SK-N-SH treated with all-trans-retinoic acid at 6 μM for 48 hours (cell line): Measurements from ENCODE around the gene ADH1A.

Source experiments
- ATAC-seq: fragments of 200-7000 bp; cut with Tn5 transposase; 3 replicates; pipeline ENCODE4 v1.9.1; 2020; ENCODE audit warnings: mild to moderate bottlenecking, moderate library complexity
- ARNTL ChIP-seq: fragments of 450-650 bp; formaldehyde crosslinking; IDR thresholded peaks from 2 replicates; pipeline ENCODE4 v1.5.0; 2020; ENCODE audit warnings: low read depth, mild to moderate bottlenecking, moderate library complexity, borderline replicate concordance
- BACH2 ChIP-seq: fragments of 250-450 bp; sonication (Bioruptor Pico); IDR thresholded peaks from 2 replicates; pipeline ENCODE4 v1.9.0; 2021; ENCODE audit warnings: mild to moderate bottlenecking, borderline replicate concordance
- CSDC2 ChIP-seq: fragments of 250-450 bp; sonication (Bioruptor Pico); IDR thresholded peaks from 2 replicates; pipeline ENCODE4 v1.5.0; 2020; ENCODE audit warnings: mild to moderate bottlenecking, moderate library complexity
- GLIS3 ChIP-seq: fragments of 250-450 bp; sonication (Bioruptor Pico); IDR thresholded peaks from 2 replicates; pipeline ENCODE4 v1.5.0; 2020; ENCODE audit warnings: mild to moderate bottlenecking, moderate library complexity
- ISL1 ChIP-seq: fragments of 250-450 bp; sonication (Bioruptor Pico); IDR thresholded peaks from 2 replicates; pipeline ENCODE4 v2.1.2; 2022; ENCODE audit warnings: mild to moderate bottlenecking, moderate library complexity
- OSR1 ChIP-seq: fragments of 250-450 bp; sonication (Bioruptor Pico); IDR thresholded peaks from 2 replicates; pipeline ENCODE4 v1.8.0; 2022; ENCODE audit warnings: moderate library complexity, mild to moderate bottlenecking, inconsistent platforms
- PPARA ChIP-seq: fragments of 250-450 bp; sonication (Bioruptor Pico); IDR thresholded peaks from 2 replicates; pipeline ENCODE4 v1.5.0; 2020; ENCODE audit warnings: mild to moderate bottlenecking, borderline replicate concordance
- RARB ChIP-seq: fragments of 250-450 bp; sonication (Bioruptor Pico); IDR thresholded peaks from 2 replicates; pipeline ENCODE4 v1.8.0; 2021; ENCODE audit warnings: mild to moderate bottlenecking, moderate library complexity
- SNAI2 ChIP-seq: fragments of 250-450 bp; sonication (Bioruptor Pico); IDR thresholded peaks from 2 replicates; pipeline ENCODE4 v1.5.0; 2020; ENCODE audit warnings: mild to moderate bottlenecking, moderate library complexity
- TCF4 ChIP-seq: fragments of 250-450 bp; sonication (Bioruptor Pico); IDR thresholded peaks from 2 replicates; pipeline ENCODE4 v1.8.0; 2021; ENCODE audit warnings: mild to moderate bottlenecking, moderate library complexity, borderline replicate concordance
- TOX ChIP-seq: fragments of 250-450 bp; sonication (Bioruptor Pico); IDR thresholded peaks from 2 replicates; pipeline ENCODE4 v1.8.0; 2021; ENCODE audit warnings: mild to moderate bottlenecking, moderate library complexity, borderline replicate concordance
- ZC3H10 ChIP-seq: fragments of 250-450 bp; sonication (Bioruptor Pico); IDR thresholded peaks from 2 replicates; pipeline ENCODE4 v1.5.1; 2021; ENCODE audit warnings: mild to moderate bottlenecking, moderate library complexity
- ZFP3 ChIP-seq: fragments of 250-450 bp; sonication (Bioruptor Pico); IDR thresholded peaks from 2 replicates; pipeline ENCODE4 v1.5.0; 2020; ENCODE audit warnings: mild to moderate bottlenecking, moderate library complexity
- ZNF565 ChIP-seq: fragments of 450-650 bp; formaldehyde crosslinking; conservative IDR thresholded peaks from 2 replicates; pipeline ENCODE4 v1.5.0; 2020; ENCODE audit warnings: low read depth, mild to moderate bottlenecking, moderate library complexity
- ZNF70 ChIP-seq: fragments of 450-650 bp; formaldehyde crosslinking; IDR thresholded peaks from 2 replicates; pipeline ENCODE4 v1.5.0; 2020; ENCODE audit warnings: mild to moderate bottlenecking, moderate library complexity
- ZNF8 ChIP-seq: fragments of 450-650 bp; formaldehyde crosslinking; IDR thresholded peaks from 2 replicates; pipeline ENCODE4 v1.5.0; 2020; ENCODE audit warnings: mild to moderate bottlenecking, moderate library complexity
- TF ChIP-seq, protein P1 (sequence below): fragments of 250-450 bp; sonication (Bioruptor Pico); IDR thresholded peaks from 2 replicates; pipeline ENCODE4 v1.8.0; 2021; ENCODE audit warnings: low read depth, mild to moderate bottlenecking, moderate library complexity, borderline replicate concordance
- TF ChIP-seq, protein P2 (sequence below): fragments of 250-450 bp; sonication (Bioruptor Pico); IDR thresholded peaks from 2 replicates; pipeline ENCODE4 v1.8.0; 2020; ENCODE audit warnings: mild to moderate bottlenecking, moderate library complexity, borderline replicate concordance
- TF ChIP-seq, protein P3 (sequence below): fragments of 250-450 bp; sonication (Bioruptor Pico); IDR thresholded peaks from 2 replicates; pipeline ENCODE4 v1.5.1; 2021; ENCODE audit warnings: mild to moderate bottlenecking, moderate library complexity
- TF ChIP-seq, protein P4 (sequence below): fragments of 250-450 bp; sonication (Bioruptor Pico); IDR thresholded peaks from 2 replicates; pipeline ENCODE4 v1.5.1; 2020; ENCODE audit warnings: low read depth, mild to moderate bottlenecking, moderate library complexity
- TF ChIP-seq, protein P5 (sequence below): fragments of 250-450 bp; sonication (Bioruptor Pico); IDR thresholded peaks from 2 replicates; pipeline ENCODE4 v1.5.0; 2020; ENCODE audit warnings: mild to moderate bottlenecking, moderate library complexity

Gene ADH1A

DNA sequence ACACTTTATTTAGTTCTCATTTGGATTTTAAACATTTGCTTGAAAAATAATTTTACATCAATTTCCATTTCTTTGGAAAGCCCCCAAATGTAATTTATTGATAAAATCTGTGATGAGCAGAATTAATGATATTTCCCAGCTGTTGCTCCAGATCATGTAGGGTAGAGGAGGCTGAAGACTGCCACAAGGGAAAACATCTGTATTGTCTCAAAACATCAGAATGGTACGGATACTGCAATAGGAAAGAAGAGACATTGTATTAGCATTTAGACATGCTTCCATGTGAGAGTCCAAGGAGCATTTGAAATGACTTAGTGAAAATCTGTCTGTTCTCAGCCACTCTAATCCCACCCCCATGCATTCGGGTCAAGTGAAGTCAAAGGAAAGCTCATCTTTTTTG is 14.4 kb downstream of the ADH1A start (continued):
- no peak for TF ChIP-seq ZFP3 (CRISPR knock-in tag)
- TF ChIP-seq ISL1, result no peak
- TF ChIP-seq CSDC2 (CRISPR knock-in tag), result no peak
- TF ChIP-seq ZNF565 (CRISPR knock-in tag), result no peak
- TF ChIP-seq ZNF70 (CRISPR knock-in tag), result no peak
- no peak for TF ChIP-seq ZC3H10 (CRISPR knock-in tag)
- TF ChIP-seq GLIS3 (CRISPR knock-in tag), result no peak
- TF ChIP-seq ARNTL, result no peak
- no peak for TF ChIP-seq RARB (CRISPR knock-in tag)
- TF ChIP-seq ZNF8 (CRISPR knock-in tag), result no peak
- TF ChIP-seq, all 23 proteins: peak for 0

DNA sequence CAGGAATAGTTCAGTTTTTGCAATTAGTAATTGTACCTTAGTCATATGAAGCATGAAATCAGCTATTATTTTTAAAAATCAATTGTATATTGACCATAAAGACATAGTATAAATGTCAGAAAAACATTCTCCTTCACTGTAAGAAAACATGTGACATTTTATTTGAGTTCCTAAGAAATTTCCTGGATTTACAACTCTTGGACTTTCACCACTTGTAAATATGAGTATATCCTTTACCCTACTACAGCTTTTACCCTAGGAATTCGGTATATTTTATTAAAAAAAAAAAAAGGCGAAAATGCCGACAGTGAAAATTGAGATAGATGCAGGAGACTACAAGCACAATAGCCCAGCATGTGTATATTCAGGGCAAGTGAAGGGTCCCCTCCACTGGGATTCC is 14.9 kb downstream of the ADH1A start:
- ATAC-seq, result no peak
- TF ChIP-seq ZNF8 (CRISPR knock-in tag), result no peak

DNA sequence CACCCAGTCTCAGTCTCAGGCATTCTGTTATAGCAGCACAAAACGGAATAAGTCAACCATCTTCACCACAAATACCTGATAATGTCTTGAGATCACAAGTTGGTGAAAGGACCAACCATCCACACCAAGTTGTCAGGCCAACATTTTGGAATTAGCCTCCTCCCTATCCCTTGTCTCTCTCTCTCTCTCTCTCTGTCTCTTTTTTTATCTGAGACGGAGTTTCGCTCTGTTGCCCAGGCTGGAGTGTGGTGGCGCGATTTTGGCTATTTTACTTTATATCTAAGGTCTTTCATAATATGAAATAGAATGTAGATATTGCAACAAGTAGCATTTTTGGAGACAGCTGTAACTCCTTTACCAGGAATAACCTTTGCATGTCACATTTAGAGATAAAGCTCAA is 15.7 kb downstream of the ADH1A start:
- ATAC-seq, result no peak
- no peak for TF ChIP-seq ZFP3 (CRISPR knock-in tag)
- TF ChIP-seq, protein P1, sequence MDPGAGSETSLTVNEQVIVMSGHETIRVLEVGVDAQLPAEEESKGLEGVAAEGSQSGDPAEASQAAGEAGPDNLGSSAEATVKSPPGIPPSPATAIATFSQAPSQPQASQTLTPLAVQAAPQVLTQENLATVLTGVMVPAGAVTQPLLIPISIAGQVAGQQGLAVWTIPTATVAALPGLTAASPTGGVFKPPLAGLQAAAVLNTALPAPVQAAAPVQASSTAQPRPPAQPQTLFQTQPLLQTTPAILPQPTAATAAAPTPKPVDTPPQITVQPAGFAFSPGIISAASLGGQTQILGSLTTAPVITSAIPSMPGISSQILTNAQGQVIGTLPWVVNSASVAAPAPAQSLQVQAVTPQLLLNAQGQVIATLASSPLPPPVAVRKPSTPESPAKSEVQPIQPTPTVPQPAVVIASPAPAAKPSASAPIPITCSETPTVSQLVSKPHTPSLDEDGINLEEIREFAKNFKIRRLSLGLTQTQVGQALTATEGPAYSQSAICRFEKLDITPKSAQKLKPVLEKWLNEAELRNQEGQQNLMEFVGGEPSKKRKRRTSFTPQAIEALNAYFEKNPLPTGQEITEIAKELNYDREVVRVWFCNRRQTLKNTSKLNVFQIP (CRISPR knock-in tag), result no peak
- no peak for TF ChIP-seq ISL1
- no peak for TF ChIP-seq TOX (CRISPR knock-in tag)
- no peak for TF ChIP-seq ZC3H10 (CRISPR knock-in tag)
- TF ChIP-seq CSDC2 (CRISPR knock-in tag), result no peak
- no peak for TF ChIP-seq BACH2 (CRISPR knock-in tag)
- no peak for TF ChIP-seq ZNF565 (CRISPR knock-in tag)
- no peak for TF ChIP-seq OSR1 (CRISPR knock-in tag)

DNA sequence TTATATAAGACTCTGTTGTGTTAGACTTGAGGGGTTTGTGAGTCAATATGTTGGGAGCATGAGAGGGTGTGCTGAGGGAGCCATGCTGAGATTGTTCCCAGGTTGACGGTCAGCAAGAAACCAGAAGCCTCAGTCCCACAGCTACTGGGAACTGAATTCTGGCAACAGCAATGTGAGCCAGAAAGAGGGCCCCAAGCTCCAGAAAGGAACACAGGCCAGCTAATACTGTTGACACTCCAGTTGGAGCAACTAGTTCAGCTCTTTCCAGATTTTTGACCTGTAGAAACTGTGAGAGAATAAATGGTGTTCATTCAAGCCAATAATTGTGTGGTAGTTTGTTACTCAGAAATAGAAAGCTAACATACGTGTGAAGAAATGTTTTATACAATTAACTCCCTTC is 17.1 kb downstream of the ADH1A start:
- ATAC-seq, result no peak
- TF ChIP-seq PPARA (CRISPR knock-in tag) (no peak), ZC3H10 (CRISPR knock-in tag) (no peak)
- TF ChIP-seq, protein P2, sequence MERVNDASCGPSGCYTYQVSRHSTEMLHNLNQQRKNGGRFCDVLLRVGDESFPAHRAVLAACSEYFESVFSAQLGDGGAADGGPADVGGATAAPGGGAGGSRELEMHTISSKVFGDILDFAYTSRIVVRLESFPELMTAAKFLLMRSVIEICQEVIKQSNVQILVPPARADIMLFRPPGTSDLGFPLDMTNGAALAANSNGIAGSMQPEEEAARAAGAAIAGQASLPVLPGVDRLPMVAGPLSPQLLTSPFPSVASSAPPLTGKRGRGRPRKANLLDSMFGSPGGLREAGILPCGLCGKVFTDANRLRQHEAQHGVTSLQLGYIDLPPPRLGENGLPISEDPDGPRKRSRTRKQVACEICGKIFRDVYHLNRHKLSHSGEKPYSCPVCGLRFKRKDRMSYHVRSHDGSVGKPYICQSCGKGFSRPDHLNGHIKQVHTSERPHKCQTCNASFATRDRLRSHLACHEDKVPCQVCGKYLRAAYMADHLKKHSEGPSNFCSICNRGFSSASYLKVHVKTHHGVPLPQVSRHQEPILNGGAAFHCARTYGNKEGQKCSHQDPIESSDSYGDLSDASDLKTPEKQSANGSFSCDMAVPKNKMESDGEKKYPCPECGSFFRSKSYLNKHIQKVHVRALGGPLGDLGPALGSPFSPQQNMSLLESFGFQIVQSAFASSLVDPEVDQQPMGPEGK (CRISPR knock-in tag), result no peak

DNA sequence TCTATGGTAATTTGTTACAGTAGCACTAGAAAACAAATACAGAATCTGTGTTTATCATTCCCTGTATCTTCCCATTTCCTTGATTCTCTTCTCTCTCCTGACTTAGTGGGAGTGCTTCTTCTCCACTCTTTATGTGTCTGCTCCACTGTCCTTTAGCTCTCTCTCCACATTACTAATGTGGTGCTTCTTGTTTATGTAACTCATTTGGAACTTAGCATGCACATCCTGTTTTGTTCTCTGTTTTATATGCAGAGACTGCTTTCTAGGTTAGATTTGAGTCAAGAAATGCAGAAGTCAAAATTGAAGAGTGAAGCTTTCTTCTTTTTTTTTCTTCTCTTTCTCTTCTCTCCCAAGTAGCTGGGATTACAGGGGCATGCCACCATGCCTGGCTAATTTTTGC is 25.9 kb downstream of the ADH1A start:
- no peak for ATAC-seq
- TF ChIP-seq PPARA (CRISPR knock-in tag) (no peak), ISL1 (no peak), ZC3H10 (CRISPR knock-in tag) (no peak), ZNF70 (CRISPR knock-in tag) (no peak), CSDC2 (CRISPR knock-in tag) (no peak), RARB (CRISPR knock-in tag) (no peak), ARNTL (no peak), SNAI2 (CRISPR knock-in tag) (no peak), TOX (CRISPR knock-in tag) (no peak), TCF4 (CRISPR knock-in tag) (no peak), BACH2 (CRISPR knock-in tag) (no peak), OSR1 (CRISPR knock-in tag) (no peak)
- TF ChIP-seq, protein P3, sequence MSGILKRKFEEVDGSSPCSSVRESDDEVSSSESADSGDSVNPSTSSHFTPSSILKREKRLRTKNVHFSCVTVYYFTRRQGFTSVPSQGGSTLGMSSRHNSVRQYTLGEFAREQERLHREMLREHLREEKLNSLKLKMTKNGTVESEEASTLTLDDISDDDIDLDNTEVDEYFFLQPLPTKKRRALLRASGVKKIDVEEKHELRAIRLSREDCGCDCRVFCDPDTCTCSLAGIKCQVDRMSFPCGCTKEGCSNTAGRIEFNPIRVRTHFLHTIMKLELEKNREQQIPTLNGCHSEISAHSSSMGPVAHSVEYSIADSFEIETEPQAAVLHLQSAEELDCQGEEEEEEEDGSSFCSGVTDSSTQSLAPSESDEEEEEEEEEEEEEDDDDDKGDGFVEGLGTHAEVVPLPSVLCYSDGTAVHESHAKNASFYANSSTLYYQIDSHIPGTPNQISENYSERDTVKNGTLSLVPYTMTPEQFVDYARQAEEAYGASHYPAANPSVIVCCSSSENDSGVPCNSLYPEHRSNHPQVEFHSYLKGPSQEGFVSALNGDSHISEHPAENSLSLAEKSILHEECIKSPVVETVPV (CRISPR knock-in tag), result no peak
- TF ChIP-seq, protein P2 (CRISPR knock-in tag), result no peak
- TF ChIP-seq, protein P4, sequence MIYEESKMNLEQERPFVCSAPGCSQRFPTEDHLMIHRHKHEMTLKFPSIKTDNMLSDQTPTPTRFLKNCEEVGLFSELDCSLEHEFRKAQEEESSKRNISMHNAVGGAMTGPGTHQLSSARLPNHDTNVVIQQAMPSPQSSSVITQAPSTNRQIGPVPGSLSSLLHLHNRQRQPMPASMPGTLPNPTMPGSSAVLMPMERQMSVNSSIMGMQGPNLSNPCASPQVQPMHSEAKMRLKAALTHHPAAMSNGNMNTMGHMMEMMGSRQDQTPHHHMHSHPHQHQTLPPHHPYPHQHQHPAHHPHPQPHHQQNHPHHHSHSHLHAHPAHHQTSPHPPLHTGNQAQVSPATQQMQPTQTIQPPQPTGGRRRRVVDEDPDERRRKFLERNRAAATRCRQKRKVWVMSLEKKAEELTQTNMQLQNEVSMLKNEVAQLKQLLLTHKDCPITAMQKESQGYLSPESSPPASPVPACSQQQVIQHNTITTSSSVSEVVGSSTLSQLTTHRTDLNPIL, result no peak
- TF ChIP-seq, protein P5, sequence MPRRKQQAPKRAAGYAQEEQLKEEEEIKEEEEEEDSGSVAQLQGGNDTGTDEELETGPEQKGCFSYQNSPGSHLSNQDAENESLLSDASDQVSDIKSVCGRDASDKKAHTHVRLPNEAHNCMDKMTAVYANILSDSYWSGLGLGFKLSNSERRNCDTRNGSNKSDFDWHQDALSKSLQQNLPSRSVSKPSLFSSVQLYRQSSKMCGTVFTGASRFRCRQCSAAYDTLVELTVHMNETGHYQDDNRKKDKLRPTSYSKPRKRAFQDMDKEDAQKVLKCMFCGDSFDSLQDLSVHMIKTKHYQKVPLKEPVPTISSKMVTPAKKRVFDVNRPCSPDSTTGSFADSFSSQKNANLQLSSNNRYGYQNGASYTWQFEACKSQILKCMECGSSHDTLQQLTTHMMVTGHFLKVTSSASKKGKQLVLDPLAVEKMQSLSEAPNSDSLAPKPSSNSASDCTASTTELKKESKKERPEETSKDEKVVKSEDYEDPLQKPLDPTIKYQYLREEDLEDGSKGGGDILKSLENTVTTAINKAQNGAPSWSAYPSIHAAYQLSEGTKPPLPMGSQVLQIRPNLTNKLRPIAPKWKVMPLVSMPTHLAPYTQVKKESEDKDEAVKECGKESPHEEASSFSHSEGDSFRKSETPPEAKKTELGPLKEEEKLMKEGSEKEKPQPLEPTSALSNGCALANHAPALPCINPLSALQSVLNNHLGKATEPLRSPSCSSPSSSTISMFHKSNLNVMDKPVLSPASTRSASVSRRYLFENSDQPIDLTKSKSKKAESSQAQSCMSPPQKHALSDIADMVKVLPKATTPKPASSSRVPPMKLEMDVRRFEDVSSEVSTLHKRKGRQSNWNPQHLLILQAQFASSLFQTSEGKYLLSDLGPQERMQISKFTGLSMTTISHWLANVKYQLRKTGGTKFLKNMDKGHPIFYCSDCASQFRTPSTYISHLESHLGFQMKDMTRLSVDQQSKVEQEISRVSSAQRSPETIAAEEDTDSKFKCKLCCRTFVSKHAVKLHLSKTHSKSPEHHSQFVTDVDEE (CRISPR knock-in tag), result no peak
- TF ChIP-seq, protein P1 (CRISPR knock-in tag), result no peak
